ENCODE data around the gene GDPGP1.

GDPGP1 gene

GRCh38 chr15:90201130-90201943, 32.7 kb upstream of the GDPGP1 start, which contains the start of gene SEMA4B:
Gene SEMA4B, plus strand, starts transcription at chr15:90201330. Its CDS starts 249 bp downstream, at chr15:90201579.
- Histone ChIP-seq H3K27me3 (no peaks in the 10 kb centered on the region; a peak in 1 of 22 replicates), H3K27ac (peak within 1 kb of the TSS; percentile 51 to 84 (median 79)), H3K4me2 (peak within 1 kb of the TSS; percentile 93 to 100 (median 99)), H3K4me1 (peaks cover 54 to 76% (median 60%) of the 10 kb centered on the region in 10 experiments), H3K36me3 (peaks cover 0 to 49% (median 10%) of the 10 kb centered on the region in 11 experiments; a peak in 17 of 22 replicates), H3K9ac (peak within 1 kb of the TSS; percentile 82 to 89 (median 86)), H4K20me1 (peaks cover 20 to 82% (median 48%) of the 10 kb centered on the region in 11 experiments; a peak in 19 of 22 replicates), H3K4me3 (peak within 1 kb of the TSS; percentile 90 to 98 (median 94)), H3K9me3 (replicated peaks in 1 of 11) (no peaks in the 10 kb centered on the region)
- no peak for TF ChIP-seq Cebpa-rat (IDR thresholded peaks at IDR 0.05)

- no peaks in the 10 kb centered on the region for H3K9me3 ChIP-seq (replicated peaks in 1 of 11)
- peaks cover 20 to 84% (median 49%) of the 10 kb centered on the region in 11 experiments; a peak in 19 of 22 replicates for H4K20me1 ChIP-seq
- peak overlapping the region in 10 of 11 experiments; percentile 70 to 84 (median 80); a peak in 19 of 22 replicates for H3K27ac ChIP-seq
- no peak for TF ChIP-seq Cebpa-rat (IDR thresholded peaks at IDR 0.05)
- H3K27me3 ChIP-seq, result no peaks in the 10 kb centered on the region; a peak in 1 of 22 replicates
- H3K4me1 ChIP-seq, result peaks cover 58 to 78% (median 65%) of the 10 kb centered on the region in 10 experiments
- H3K36me3 ChIP-seq, result peaks cover 2 to 49% (median 16%) of the 10 kb centered on the region in 11 experiments; a peak in 17 of 22 replicates
- peak overlapping the region; percentile 90 to 98 (median 94) for H3K4me3 ChIP-seq
- H3K4me2 ChIP-seq, result peak overlapping the region; percentile 93 to 100 (median 99)
- peak overlapping the region; percentile 82 to 89 (median 86) for H3K9ac ChIP-seq
Observed at GRCh38 chr15:90201944-90202375, 32.0 kb upstream of the GDPGP1 start.

- Histone ChIP-seq H3K4me1 (peaks cover 58 to 79% (median 65%) of the 10 kb centered on the region in 10 experiments), H3K36me3 (peaks cover 10 to 53% (median 22%) of the 10 kb centered on the region in 11 experiments; a peak in 18 of 22 replicates), H4K20me1 (peaks cover 20 to 90% (median 51%) of the 10 kb centered on the region in 11 experiments; a peak in 19 of 22 replicates), H3K9me3 (replicated peaks in 1 of 11) (no peaks in the 10 kb centered on the region), H3K9ac (peak overlapping the region in 3 of 11 experiments; percentile 86 to 89 (median 87); a peak in 2 of 22 replicates), H3K4me2 (peak overlapping the region; percentile 93 to 100 (median 99)), H3K27me3 (no peaks in the 10 kb centered on the region; a peak in 1 of 22 replicates), H3K4me3 (peak overlapping the region in 2 of 10 experiments; percentile 90 to 96; a peak in 3 of 20 replicates), H3K27ac (no peak overlapping the region)
- TF ChIP-seq Cebpa-rat (IDR thresholded peaks at IDR 0.05), result no peak
Observed at GRCh38 chr15:90202929-90203328, 31.1 kb upstream of the GDPGP1 start.

- Histone ChIP-seq H3K4me1 (peaks cover 58 to 79% (median 65%) of the 10 kb centered on the region in 10 experiments), H3K36me3 (peaks cover 10 to 59% (median 27%) of the 10 kb centered on the region in 11 experiments; a peak in 20 of 22 replicates), H3K4me3 (no peak overlapping the region), H4K20me1 (peaks cover 20 to 90% (median 51%) of the 10 kb centered on the region in 11 experiments; a peak in 19 of 22 replicates), H3K9ac (peak overlapping the region in 2 of 11 experiments; percentile 17 to 86; a peak in 2 of 22 replicates), H3K27me3 (no peaks in the 10 kb centered on the region; a peak in 1 of 22 replicates), H3K9me3 (replicated peaks in 1 of 11) (no peaks in the 10 kb centered on the region), H3K27ac (no peak overlapping the region), H3K4me2 (peak overlapping the region; percentile 93 to 100 (median 99))
- TF ChIP-seq Cebpa-rat (IDR thresholded peaks at IDR 0.05), result no peak
Observed at GRCh38 chr15:90203473-90203872, 30.5 kb upstream of the GDPGP1 start.

GRCh38 chr15:90203922-90204321, 30.1 kb upstream of the GDPGP1 start:
- TF ChIP-seq Cebpa-rat (IDR thresholded peaks at IDR 0.05), result no peak
- Histone ChIP-seq H3K9ac (0 out of 22 replicates have a peak overlapping the region, but pooled peaks of 1 of the 11 experiments have one; percentile 17), H3K4me2 (peak overlapping the region; percentile 93 to 100 (median 99); a peak in 20 of 22 replicates)

GRCh38 chr15:90205050-90205848, 28.8 kb upstream of the GDPGP1 start:
- Histone ChIP-seq H3K4me2 (peak overlapping the region; percentile 18 to 100 (median 69)), H3K27me3 (no peaks in the 10 kb centered on the region; a peak in 1 of 22 replicates), H3K36me3 (peaks cover 10 to 74% (median 44%) of the 10 kb centered on the region in 11 experiments; a peak in 20 of 22 replicates), H3K4me1 (peaks cover 66 to 84% (median 74%) of the 10 kb centered on the region in 10 experiments), H3K9ac (peak overlapping the region in 4 of 11 experiments; percentile 1 to 34 (median 20); a peak in 3 of 22 replicates), H3K4me3 (no peak overlapping the region), H3K27ac (peak overlapping the region in 7 of 11 experiments; percentile 20 to 62 (median 34); a peak in 10 of 22 replicates), H3K9me3 (replicated peaks in 1 of 11) (no peaks in the 10 kb centered on the region), H4K20me1 (peaks cover 20 to 88% (median 54%) of the 10 kb centered on the region in 11 experiments; a peak in 19 of 22 replicates)
- TF ChIP-seq Cebpa-rat (IDR thresholded peaks at IDR 0.05), result no peak

More at GRCh38 chr15:90203922-90204321, 30.1 kb upstream of the GDPGP1 start:
- Histone ChIP-seq H3K4me3 (no peak overlapping the region), H3K27me3 (no peaks in the 10 kb centered on the region; a peak in 1 of 22 replicates), H3K9me3 (replicated peaks in 1 of 11) (no peaks in the 10 kb centered on the region), H3K27ac (no peak overlapping the region), H3K4me1 (peaks cover 58 to 79% (median 67%) of the 10 kb centered on the region in 10 experiments), H4K20me1 (peaks cover 20 to 90% (median 51%) of the 10 kb centered on the region in 11 experiments; a peak in 19 of 22 replicates), H3K36me3 (peaks cover 10 to 62% (median 31%) of the 10 kb centered on the region in 11 experiments; a peak in 20 of 22 replicates)

GRCh38 chr15:90205886-90206285, 28.1 kb upstream of the GDPGP1 start:
- H3K27ac ChIP-seq, result peak overlapping the region in 8 of 11 experiments; percentile 9 to 62 (median 38); a peak in 13 of 22 replicates
- H3K27me3 ChIP-seq, result no peaks in the 10 kb centered on the region; a peak in 1 of 22 replicates
- H3K9ac ChIP-seq, result peak overlapping the region in 4 of 11 experiments; percentile 11 to 42 (median 32); a peak in 5 of 22 replicates
- peak in 5 of 11 experiments; percentile 25 to 71 (median 57); a peak in 3 of 22 replicates for TF ChIP-seq Cebpa-rat (IDR thresholded peaks at IDR 0.05)
- H3K4me3 ChIP-seq, result no peak overlapping the region
- H3K9me3 ChIP-seq (replicated peaks in 1 of 11), result no peaks in the 10 kb centered on the region
- peaks cover 66 to 84% (median 74%) of the 10 kb centered on the region in 10 experiments for H3K4me1 ChIP-seq
- H3K36me3 ChIP-seq, result peaks cover 10 to 77% (median 49%) of the 10 kb centered on the region in 11 experiments; a peak in 20 of 22 replicates
- peaks cover 20 to 95% (median 60%) of the 10 kb centered on the region in 11 experiments; a peak in 19 of 22 replicates for H4K20me1 ChIP-seq
- H3K4me2 ChIP-seq, result peak overlapping the region; percentile 18 to 100 (median 69); a peak in 21 of 22 replicates

All from BLaER1 treated with 17β-estradiol and CSF1 and Interleukin-3, amounts not matched to agents 10 nM and 100 nM (cell line).